ENCODE measurements around the gene CES1.
"Not testable (repeated sequence)": the region's sequence is repeated elsewhere in the genome, so short reads cannot be mapped to it uniquely, and the experiment has no call there.

Gene CES1

GRCh38 chr16:55817236-55817912, 15.5 kb downstream of the CES1 start:
- Histone ChIP-seq H3K4me2 (ENCODE audit: low read length) (no peak overlapping the region), H3K27ac (no peak overlapping the region), H2AFZ (no peak overlapping the region), H3K4me3 (ENCODE audit: low read depth, low read length) (no peak overlapping the region), H3K27me3 (ENCODE audit: control insufficient read depth, insufficient read depth, low read length) (no peaks in the 10 kb centered on the region), H3K9me3 (ENCODE audit: control insufficient read depth, low read length) (no peaks in the 10 kb centered on the region), H3K79me2 (no peaks in the 10 kb centered on the region), H3K9ac (no peak overlapping the region), H3K36me3 (ENCODE audit: control insufficient read depth, insufficient read depth, low read length) (no peaks in the 10 kb centered on the region), H3K4me1 (no peaks in the 10 kb centered on the region)
- TF ChIP-seq CTCF (IDR thresholded peaks at IDR 0.05) = no peak

- not testable (repeated sequence) for H3K9ac ChIP-seq, H3K79me2 ChIP-seq
Observed at GRCh38 chr16:55816222-55816621, 16.7 kb downstream of the CES1 start.

GRCh38 chr16:55815320-55815719, 17.6 kb downstream of the CES1 start:
- H3K4me1 ChIP-seq = no peaks in the 10 kb centered on the region
- no peaks in the 10 kb centered on the region for H3K36me3 ChIP-seq (ENCODE audit: control insufficient read depth, insufficient read depth, low read length)
- H3K4me2 ChIP-seq (ENCODE audit: low read length) = no peak overlapping the region
- H3K27me3 ChIP-seq (ENCODE audit: control insufficient read depth, insufficient read depth, low read length) = no peaks in the 10 kb centered on the region
- H2AFZ ChIP-seq = no peak overlapping the region
- H3K9ac ChIP-seq = no peak overlapping the region
- TF ChIP-seq CTCF (IDR thresholded peaks at IDR 0.05) = no peak
- H3K27ac ChIP-seq = no peak overlapping the region
- no peaks in the 10 kb centered on the region for H3K79me2 ChIP-seq
- H3K4me3 ChIP-seq (ENCODE audit: low read depth, low read length) = no peak overlapping the region
- H3K9me3 ChIP-seq (ENCODE audit: control insufficient read depth, low read length) = no peaks in the 10 kb centered on the region

More at GRCh38 chr16:55816222-55816621, 16.7 kb downstream of the CES1 start:
- H3K4me1 ChIP-seq; H3K27me3 ChIP-seq (ENCODE audit: control insufficient read depth, insufficient read depth, low read length); H3K4me2 ChIP-seq (ENCODE audit: low read length); H3K36me3 ChIP-seq (ENCODE audit: control insufficient read depth, insufficient read depth, low read length); H2AFZ ChIP-seq; H3K27ac ChIP-seq; H3K9me3 ChIP-seq (ENCODE audit: control insufficient read depth, low read length); H3K4me3 ChIP-seq (ENCODE audit: low read depth, low read length): not testable (repeated sequence)

GRCh38 chr16:55814174-55814573, 18.7 kb downstream of the CES1 start:
- H3K4me2 ChIP-seq (ENCODE audit: low read length); H3K4me1 ChIP-seq; H3K4me3 ChIP-seq (ENCODE audit: low read depth, low read length); H3K27ac ChIP-seq; H2AFZ ChIP-seq; H3K79me2 ChIP-seq; H3K27me3 ChIP-seq (ENCODE audit: control insufficient read depth, insufficient read depth, low read length); H3K9ac ChIP-seq; H3K36me3 ChIP-seq (ENCODE audit: control insufficient read depth, insufficient read depth, low read length); H3K9me3 ChIP-seq (ENCODE audit: control insufficient read depth, low read length): not testable (repeated sequence)

GRCh38 chr16:55813730-55814129, 19.2 kb downstream of the CES1 start:
- H3K27ac ChIP-seq; H3K27me3 ChIP-seq (ENCODE audit: control insufficient read depth, insufficient read depth, low read length); H3K79me2 ChIP-seq; H3K9me3 ChIP-seq (ENCODE audit: control insufficient read depth, low read length); H3K4me2 ChIP-seq (ENCODE audit: low read length); H3K4me3 ChIP-seq (ENCODE audit: low read depth, low read length); H3K9ac ChIP-seq; H2AFZ ChIP-seq; H3K36me3 ChIP-seq (ENCODE audit: control insufficient read depth, insufficient read depth, low read length); H3K4me1 ChIP-seq: not testable (repeated sequence)

GRCh38 chr16:55812951-55813350, 19.9 kb downstream of the CES1 start:
- H3K36me3 ChIP-seq (ENCODE audit: control insufficient read depth, insufficient read depth, low read length) = no peaks in the 10 kb centered on the region
- H3K27ac ChIP-seq = no peak overlapping the region
- no peak overlapping the region for H3K4me2 ChIP-seq (ENCODE audit: low read length)
- H3K27me3 ChIP-seq (ENCODE audit: control insufficient read depth, insufficient read depth, low read length) = no peaks in the 10 kb centered on the region
- H3K4me3 ChIP-seq (ENCODE audit: low read depth, low read length) = no peak overlapping the region
- H3K79me2 ChIP-seq = no peaks in the 10 kb centered on the region
- no peaks in the 10 kb centered on the region for H3K4me1 ChIP-seq
- no peaks in the 10 kb centered on the region for H3K9me3 ChIP-seq (ENCODE audit: control insufficient read depth, low read length)
- no peak for TF ChIP-seq CTCF (IDR thresholded peaks at IDR 0.05)
- H3K9ac ChIP-seq = no peak overlapping the region
- H2AFZ ChIP-seq = no peak overlapping the region
